MCF 10A (cell line): ENCODE results near the gene RNF150. TPM values are rescaled to one million over a fixed set of nuclear protein-coding genes. Genes with fewer than 3 reads are reported as not detected.
"Not testable (repeated sequence)": the region's sequence is repeated elsewhere in the genome, so short reads cannot be mapped to it uniquely, and the experiment has no call there.

Experiments used
- BruUV-seq: library from RNA; stranded (reverse); fragments of 400-500 nt; replicated peaks from 2 replicates; lab custom pipeline; 2021; lab: Mats Ljungman, UMichigan
- CTCF ChIA-PET: fragments of 300-600 bp; sonication (Branson Sonifier 250); formaldehyde crosslinking; extraction: SDS; loops from one replicate; lab custom pipeline; 2021; ENCODE audit warnings: antibody characterized with exemption, inconsistent platforms; lab: Yijun Ruan, JAX
- POLR2A ChIA-PET: fragments of 300-600, 350-650 bp; sonication (Branson Sonifier 250); formaldehyde crosslinking; extraction: SDS; loops from one replicate; lab custom pipeline; 2020; ENCODE audit warnings: antibody characterized with exemption, inconsistent platforms; lab: Yijun Ruan, JAX
- DNase-seq: peaks from one replicate; pipeline ENCODE4 v3.0.0-alpha.2; 2018; ENCODE audit not compliant: unreplicated experiment
- H3K27ac Mint-ChIP-seq: one replicate; pipeline ENCODE4 v1.8.0; 2022; ENCODE audit warnings: mild to moderate bottlenecking, low read depth, mixed read lengths; ENCODE audit not compliant: unreplicated experiment
- H3K27me3 Mint-ChIP-seq: one replicate; pipeline ENCODE4 v1.8.0; 2022; ENCODE audit warnings: mixed read lengths; ENCODE audit not compliant: insufficient read depth, unreplicated experiment
- H3K36me3 Mint-ChIP-seq: one replicate; pipeline ENCODE4 v1.8.0; 2022; ENCODE audit warnings: mild to moderate bottlenecking, moderate library complexity, mixed read lengths; ENCODE audit not compliant: insufficient read depth, unreplicated experiment
- H3K4me1 Mint-ChIP-seq: one replicate; pipeline ENCODE4 v1.8.0; 2022; ENCODE audit warnings: mixed read lengths; ENCODE audit not compliant: insufficient read depth, unreplicated experiment
- H3K4me3 Mint-ChIP-seq: one replicate; pipeline ENCODE4 v1.8.0; 2022; ENCODE audit warnings: mild to moderate bottlenecking, moderate library complexity, mixed read lengths; ENCODE audit not compliant: unreplicated experiment
- H3K9me3 Mint-ChIP-seq: one replicate; pipeline ENCODE4 v1.8.0; 2022; ENCODE audit warnings: mixed read lengths; ENCODE audit not compliant: unreplicated experiment
- CTCF ChIP-seq: fragments of 200-600 bp; IDR thresholded peaks from one replicate; pipeline ENCODE4 v1.8.0; 2022; ENCODE audit warnings: antibody characterized with exemption, mild to moderate bottlenecking; ENCODE audit not compliant: unreplicated experiment
- intact Hi-C: fragments of 100-400 bp; cut with micrococcal nuclease; formaldehyde crosslinking; loops from 2 replicates; pipeline ENCODE4 v1.14.1; 2022
- total RNA-seq: library from RNA; stranded (reverse); gene quantifications from 2 replicates; pipeline ENCODE4 v1.2.3, GENCODE V29; 2022

RNF150 gene
- total RNA-seq, 1 experiment from 2014 or later, result 0.44 TPM

GRCh38 chr4:140829825-140830224 lies 303.4 kb downstream of the RNF150 start:
- ChIA-PET CTCF (no interaction called here), POLR2A (no interaction called here)
- Mint-ChIP-seq H3K27ac (no peak overlapping the region), H3K4me1 (no peaks in the 10 kb centered on the region), H3K36me3 (no peaks in the 10 kb centered on the region), H3K4me3 (no peak overlapping the region), H3K27me3 (peaks cover 4% of the 10 kb centered on the region), H3K9me3 (no peaks in the 10 kb centered on the region)
- no peak for DNase-seq
- no TSS peak for BruUV-seq
- no peak for TF ChIP-seq CTCF
- intact Hi-C loops, result no loop called here

- Mint-ChIP-seq H3K4me3 (no peak overlapping the region), H3K27me3 (peaks cover 18% of the 10 kb centered on the region), H3K9me3 (no peaks in the 10 kb centered on the region), H3K27ac (no peak overlapping the region), H3K36me3 (no peaks in the 10 kb centered on the region), H3K4me1 (no peaks in the 10 kb centered on the region)
- BruUV-seq, result no TSS peak
- intact Hi-C loops, result no loop called here
- CTCF ChIA-PET, result interaction anchor here (1.0 to 1.1 kb wide), 2 partner anchors 23 to 497 kb away, joined by 3 read pairs; no protein-coding TSS in a partner anchor
- TF ChIP-seq CTCF, result no peak
- POLR2A ChIA-PET, result no interaction called here
- no peak for DNase-seq
Observed at GRCh38 chr4:140826701-140827027, 306.6 kb downstream of the RNF150 start.

- POLR2A ChIA-PET, intact Hi-C loops, H3K4me3 Mint-ChIP-seq, H3K36me3 Mint-ChIP-seq, H3K9me3 Mint-ChIP-seq, H3K27ac Mint-ChIP-seq, BruUV-seq, CTCF ChIA-PET, H3K4me1 Mint-ChIP-seq, DNase-seq: not testable (repeated sequence)
- peaks cover 18% of the 10 kb centered on the region for H3K27me3 Mint-ChIP-seq
Observed at GRCh38 chr4:140820520-140820919, 312.7 kb downstream of the RNF150 start.

GRCh38 chr4:140819610-140820009 lies 313.7 kb downstream of the RNF150 start:
- intact Hi-C loops, result no loop called here
- H3K27ac Mint-ChIP-seq, result no peak overlapping the region

More at GRCh38 chr4:140819610-140820009, 313.7 kb downstream of the RNF150 start:
- Mint-ChIP-seq H3K9me3 (no peaks in the 10 kb centered on the region), H3K36me3 (no peaks in the 10 kb centered on the region), H3K4me1 (peaks cover 4% of the 10 kb centered on the region), H3K4me3 (no peak overlapping the region), H3K27me3 (peaks cover 13% of the 10 kb centered on the region)
- TF ChIP-seq CTCF, result no peak
- ChIA-PET CTCF (interaction anchor here (0.6 kb wide), 1 partner anchor 9 kb away, joined by 3 read pairs; no protein-coding TSS in a partner anchor), POLR2A (interaction anchor here (0.6 to 1.3 kb wide), 2 partner anchors 63 to 1153 kb away, joined by 3 to 4 read pairs; partner anchors contain the start of gene TBC1D9)
- no TSS peak for BruUV-seq
- DNase-seq, result no peak
